GM19324 (cell line): ENCODE measurements around the gene SCUBE2.

Experiments used
- ATAC-seq: cut with Tn5 transposase; IDR thresholded peaks from one replicate; pipeline ENCODE4 v1.9.1; 2021; ENCODE audit warnings: mild to moderate bottlenecking, moderate library complexity; ENCODE audit not compliant: unreplicated experiment, low FRiP score

The SCUBE2 gene

DNA sequence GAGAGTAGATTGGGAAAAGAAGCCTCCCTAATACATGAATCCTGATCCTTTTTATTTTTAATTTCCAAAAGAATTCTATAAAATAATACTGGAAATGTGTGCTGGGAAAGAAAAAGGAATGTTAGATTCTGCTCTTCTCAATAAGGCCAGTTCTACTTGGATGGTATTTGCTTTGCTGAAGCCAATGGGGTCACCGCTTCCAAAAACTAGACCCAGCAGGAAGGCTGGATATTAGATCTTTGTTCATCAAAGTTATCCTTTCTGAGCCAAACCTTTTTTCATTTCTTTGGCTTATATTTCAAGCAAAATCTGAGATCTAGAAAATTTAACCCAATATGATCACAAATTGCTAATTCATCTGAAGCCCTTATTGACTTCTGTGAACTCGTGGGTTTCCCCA is 41.4 kb downstream of the SCUBE2 start:
- no peak for ATAC-seq

DNA sequence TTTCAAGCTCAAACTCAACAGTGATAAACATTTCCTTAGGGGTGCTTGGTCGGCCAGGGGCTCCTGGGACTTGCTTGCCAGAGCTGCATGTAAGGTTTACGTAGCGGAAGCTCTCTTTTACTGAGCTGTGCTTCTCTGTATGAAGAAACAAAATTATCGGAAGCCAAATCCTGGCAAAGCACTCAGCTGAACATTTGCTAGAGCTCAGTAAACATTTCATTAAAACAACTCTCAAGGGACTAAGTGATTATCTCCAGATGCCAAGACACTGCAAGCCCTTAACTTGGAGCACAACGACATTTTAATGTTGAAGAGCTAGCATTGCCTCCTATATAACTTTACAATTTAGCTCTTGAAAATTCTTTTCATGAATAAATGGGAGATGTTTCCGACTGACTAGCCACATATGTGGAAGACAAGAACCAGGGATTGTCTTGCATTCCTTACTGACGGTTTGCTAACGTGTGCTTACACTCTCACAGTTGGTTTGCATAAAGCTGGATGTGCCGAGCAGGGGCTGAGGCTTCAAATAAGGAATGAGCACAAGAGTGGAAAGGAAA is 43.4 kb downstream of the SCUBE2 start:
- ATAC-seq: no peak

DNA sequence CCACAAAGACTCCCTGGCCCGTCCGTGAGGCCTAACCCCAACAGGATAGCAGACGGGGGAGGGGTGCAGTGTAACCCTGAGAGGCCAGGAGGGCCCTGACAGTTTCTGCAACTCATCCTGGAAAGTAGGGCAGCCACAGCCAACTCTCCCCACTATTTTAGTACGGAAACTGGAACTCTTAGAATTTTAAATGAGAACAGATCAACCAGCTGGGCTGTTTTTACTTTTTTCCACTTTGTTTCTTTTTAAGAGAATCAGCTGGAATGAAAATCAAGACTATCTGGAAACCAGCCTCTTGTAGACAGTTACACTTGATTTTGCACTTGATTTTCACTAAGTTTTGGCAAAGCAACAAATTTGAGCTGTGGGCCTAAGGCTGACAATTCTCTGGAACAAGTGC is 44.9 kb downstream of the SCUBE2 start:
- ATAC-seq: no peak

DNA sequence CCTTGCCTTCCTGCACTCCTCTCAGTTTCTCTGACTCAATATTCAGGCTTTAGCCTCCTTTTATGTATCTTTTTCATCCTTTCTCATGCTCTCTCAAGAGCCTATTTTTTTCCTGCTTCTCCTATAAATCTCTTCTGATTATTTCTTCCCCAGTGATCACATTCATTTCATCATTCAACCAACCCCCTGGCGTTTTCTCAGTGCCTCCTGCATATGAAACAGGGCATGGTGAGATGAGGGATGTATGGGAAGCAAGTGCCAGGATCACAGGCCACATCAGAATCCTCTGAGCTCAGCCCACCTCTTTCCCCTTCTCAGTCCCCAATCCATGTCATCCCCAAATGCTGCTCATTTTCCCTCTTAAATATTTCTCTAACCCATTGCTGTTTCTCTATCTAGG is 48.9 kb downstream of the SCUBE2 start:
- ATAC-seq: no peak

GRCh38 chr11:9041747-9042146 is 49.7 kb downstream of the SCUBE2 start:
- no peak for ATAC-seq

DNA sequence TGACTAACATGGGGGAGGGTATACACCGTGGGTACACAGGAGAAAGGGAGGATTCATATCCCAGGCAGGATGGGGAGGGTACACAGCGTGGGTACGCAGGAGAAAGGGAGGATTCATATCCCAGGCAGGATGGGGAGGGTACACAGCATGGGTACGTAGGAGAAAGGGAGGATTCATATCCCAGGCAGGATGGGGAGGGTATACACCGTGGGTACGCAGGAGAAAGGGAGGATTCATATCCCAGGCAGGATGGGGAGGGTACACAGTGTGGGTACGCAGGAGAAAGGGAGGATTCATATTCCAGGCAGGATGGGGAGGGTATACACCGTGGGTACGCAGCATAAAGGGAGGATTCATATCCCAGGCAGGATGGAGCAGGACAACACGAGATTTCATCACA is 51.0 kb downstream of the SCUBE2 start:
- no peak for ATAC-seq

DNA sequence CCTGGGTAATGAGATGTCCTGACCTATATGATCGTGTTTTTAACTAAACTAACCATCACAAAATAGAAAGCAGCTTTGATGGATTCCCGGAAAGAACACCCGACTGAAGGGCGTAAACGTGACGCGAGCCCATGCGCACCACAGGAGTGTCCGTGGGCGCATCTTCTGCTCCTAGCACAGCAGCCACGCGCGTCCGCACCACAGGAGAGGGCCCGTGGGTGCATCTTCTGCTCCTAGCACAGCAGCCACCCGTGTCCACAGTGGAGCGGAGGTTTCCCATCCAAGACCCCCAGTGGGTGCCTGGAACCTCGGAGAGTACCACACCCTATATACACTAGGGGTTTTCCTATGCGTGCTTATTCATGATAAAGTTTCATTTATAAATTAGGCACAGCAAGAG is 51.5 kb downstream of the SCUBE2 start:
- ATAC-seq: no peak

GRCh38 chr11:9039198-9039597 is 52.2 kb downstream of the SCUBE2 start:
- ATAC-seq: no peak

DNA sequence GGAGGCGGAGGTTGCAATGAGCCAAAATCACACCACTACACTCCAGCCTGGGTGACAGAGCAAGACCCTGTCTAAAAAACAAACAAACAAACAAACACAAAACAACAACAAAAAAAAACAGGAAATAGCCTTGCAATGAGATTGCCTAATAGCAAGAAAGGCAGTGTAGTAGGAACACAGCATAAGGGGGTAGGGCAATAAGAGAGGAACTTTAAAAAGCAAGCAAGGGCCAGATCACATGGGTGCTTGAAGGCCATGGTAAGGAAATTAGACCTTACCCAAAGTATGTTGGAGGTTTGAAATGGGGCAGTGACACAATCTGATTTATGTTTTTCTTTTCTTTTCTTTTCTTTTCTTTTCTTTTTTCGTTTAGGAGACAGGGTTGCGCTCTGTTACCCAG is 52.9 kb downstream of the SCUBE2 start:
- no peak for ATAC-seq

DNA sequence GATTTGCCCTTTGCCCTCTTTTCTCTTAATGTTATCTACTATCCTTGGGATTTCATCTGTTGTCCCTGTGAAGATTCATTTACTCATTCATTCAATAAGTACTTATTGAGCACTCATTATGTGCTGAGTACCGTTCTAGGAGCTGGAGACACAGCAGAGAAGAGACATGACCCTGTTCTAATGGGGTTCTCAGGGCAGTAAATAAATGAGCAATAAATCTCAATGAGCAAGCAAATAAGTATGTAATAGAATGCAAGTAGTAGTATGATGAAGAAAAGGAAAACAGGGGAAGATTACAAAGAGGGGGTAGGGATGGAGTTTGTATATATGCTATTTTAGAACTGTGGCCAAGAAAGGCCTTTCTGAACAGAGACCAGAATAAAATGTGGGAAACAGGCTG is 53.4 kb downstream of the SCUBE2 start:
- no peak for ATAC-seq

DNA sequence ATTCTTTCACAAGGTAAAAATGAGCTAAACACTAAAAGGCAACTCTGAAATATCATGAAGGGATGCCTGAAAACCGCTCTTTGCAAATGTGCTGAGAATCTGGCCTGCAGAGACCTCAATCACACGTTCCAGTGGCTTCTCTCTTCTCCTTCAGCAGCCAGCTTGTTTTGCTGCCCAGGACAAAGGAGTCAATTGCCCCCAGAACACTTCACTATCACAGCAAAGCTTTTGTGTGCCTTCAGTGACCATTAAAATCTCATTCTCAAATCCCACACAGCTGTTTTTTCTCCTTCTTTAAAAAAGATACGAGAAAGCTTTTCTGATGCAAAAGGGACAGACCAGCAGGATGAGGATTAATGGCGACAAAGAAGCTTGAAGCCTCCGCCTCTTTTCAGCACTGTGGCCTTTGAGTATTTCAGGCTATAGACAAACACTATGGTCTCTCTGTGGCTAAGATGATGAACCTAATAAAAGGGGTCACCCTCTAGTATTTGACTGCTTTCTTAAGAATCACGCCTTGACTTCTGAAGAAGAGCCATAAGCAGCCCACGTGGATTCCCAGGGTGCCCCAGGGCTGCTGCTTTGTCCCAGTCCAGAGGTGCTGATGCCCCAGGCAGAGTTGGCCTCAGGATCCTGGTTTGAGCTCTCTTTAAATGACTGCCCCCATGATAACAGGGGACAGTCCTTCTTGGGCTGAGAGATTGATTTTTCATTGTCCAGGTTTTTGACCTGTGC is 54.2 kb downstream of the SCUBE2 start:
- ATAC-seq: no peak

DNA sequence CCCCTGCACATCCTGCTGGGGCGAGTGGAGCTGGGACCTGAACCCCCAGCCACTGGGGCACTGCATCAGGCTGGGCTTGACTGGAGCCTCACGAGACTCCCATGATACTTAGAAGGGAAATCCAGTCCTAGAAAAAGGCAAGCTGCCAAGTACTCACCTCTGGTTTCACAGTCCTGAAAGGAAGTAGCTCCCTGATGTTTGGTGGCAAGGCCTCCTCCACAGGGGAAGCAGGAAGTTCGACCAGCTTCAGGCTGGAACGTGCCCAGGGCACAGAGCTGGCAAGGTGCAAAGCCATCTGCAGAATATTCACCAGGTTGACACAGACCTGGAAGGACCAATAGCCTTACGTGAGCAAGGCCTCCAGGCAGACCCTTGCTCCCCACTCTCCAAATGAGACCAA is 60.8 kb downstream of the SCUBE2 start:
- no peak for ATAC-seq

DNA sequence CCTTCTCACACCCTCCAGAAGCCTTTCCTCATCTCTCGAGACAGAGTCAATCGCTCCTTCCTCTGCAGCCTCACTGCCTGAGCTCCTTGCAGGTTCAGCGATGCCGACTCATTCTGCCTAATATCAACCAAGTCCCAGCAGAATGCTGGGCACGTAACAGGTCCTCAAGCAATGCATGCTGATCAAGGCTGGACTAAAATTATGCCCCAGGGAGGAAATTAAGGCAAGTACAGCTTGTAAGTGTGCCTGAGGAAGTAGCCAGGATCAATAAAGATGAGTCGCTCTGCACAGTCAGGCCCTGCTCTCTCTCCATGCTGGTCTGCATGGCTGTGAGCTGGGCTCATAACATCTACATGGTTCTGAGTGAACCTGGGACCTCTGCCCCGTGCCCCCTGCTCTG is 62.0 kb downstream of the SCUBE2 start:
- ATAC-seq: no peak

- ATAC-seq: no peak
Measured at GRCh38 chr11:9028581-9028980, 62.8 kb downstream of the SCUBE2 start.

DNA sequence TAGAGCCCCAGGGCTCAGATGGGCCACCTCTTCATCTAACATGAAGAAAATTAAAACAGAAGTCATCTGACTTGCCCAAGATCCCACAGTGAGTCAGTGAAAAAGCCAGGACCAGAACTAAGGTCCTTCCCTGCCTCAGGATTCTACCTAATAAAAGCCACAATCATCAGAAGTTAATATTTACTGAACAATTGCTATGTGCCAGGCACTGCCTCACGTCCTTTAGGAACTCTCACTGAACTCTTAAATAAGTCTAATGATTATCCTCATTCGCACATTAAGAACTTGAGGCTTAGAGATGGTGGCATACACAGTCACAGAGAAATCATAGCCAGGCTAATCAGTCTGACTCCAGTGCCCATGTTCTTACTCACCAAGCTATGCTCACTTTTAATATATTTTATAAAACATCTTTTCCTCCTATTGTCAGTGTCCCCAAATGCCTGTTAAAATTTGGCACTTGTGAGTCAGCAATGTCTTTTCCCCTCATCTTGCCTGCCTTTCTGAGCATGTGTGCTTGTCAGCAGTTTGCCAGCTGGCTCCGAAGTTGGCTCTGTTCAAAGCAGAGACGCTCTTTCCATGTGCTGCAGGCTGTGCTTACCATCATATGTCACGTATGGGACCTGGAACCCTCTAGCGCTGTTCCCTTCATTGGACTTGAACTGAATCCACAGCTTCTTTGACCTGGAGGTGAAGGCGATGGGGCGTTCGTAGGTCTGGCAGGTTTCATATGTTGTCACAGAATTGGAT is 66.1 kb downstream of the SCUBE2 start:
- no peak for ATAC-seq

DNA sequence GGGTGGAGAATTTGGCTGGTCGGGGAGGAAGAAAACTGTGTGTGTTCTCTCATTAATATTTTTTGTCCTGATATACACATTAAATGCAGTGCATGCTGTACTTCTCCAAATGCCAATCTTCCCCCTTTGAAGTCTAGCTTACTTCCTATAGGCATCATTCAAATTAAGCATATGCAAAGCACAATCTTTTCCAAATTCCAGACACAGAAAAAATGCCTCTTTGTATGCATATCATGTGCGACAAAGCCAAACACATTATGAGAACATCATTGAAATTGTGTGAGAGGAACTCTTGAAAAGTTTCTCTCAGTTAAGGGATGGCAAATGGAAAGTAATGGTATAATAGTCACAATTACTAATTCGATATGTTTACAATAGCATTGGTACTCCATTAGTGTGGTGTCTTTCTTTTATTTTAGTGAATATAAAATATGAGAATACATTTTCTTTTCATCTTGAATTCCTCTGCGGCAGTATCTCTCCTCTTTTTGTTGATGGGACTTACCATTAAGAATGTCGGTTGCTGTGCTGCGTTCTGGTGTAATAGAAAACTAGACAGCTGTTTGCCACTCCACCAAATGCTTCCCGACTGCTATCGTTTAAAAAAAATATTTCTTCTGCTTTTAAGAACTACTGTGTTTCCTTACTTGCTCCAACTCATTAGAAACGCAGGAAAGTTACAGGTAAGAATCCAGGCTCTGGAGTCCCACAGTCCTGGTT is 68.3 kb downstream of the SCUBE2 start:
- no peak for ATAC-seq

DNA sequence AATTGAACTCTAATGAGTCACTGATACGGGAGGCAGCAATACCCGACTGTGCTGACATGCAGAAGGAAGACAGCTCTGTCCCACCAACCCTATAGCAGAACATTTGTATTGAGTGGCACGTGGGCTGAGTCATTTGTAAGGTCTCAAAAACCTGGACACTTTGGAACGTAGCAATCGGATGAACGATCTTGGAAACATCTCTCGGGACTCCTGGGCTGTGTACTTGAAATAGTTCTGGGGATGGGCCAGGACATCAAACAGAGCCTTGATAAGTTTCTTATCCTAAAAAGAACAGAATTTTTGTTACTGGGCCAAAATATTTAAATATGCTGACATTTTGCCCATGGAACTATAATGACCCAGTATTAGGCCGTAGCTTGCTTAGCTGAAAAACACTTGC is 70.5 kb downstream of the SCUBE2 start:
- no peak for ATAC-seq

DNA sequence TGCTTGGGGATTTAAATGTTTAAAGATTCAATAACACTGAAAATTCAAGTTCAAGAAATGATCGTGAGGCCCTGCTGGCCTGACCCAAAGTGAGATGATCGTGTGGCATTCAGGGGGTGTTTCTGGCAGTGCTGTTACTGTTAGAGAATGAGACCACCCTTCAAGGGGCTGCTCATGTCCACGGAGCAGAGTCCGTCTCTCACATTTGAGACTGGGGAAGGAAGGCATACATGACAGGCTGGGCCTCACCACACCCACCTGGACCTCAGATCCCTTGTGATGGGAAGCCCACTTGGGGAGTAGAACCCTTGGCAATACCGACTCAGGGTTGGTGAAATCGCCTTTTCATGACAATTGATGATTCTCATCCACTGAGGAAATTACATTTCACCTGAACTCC is 71.5 kb downstream of the SCUBE2 start:
- no peak for ATAC-seq

DNA sequence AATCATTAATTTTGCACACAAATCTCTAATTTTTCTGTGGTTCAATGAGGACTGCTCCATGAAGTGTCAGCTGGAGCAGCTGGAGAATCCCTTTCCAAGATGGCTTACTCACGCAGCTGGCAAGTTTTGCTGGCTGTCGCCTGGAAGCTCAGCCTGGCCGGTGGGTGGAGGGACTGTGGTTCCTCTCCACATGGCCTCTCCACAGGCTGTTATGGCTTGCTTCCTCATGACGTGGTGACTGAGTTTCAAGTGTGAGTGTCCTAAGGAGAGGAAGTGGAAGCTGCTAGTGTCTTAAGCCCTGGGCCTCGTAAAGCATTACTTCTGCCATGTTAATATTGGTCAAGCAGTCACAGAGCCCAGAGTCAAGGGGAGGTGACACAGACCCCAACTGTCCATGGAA is 73.6 kb downstream of the SCUBE2 start:
- ATAC-seq: no peak

DNA sequence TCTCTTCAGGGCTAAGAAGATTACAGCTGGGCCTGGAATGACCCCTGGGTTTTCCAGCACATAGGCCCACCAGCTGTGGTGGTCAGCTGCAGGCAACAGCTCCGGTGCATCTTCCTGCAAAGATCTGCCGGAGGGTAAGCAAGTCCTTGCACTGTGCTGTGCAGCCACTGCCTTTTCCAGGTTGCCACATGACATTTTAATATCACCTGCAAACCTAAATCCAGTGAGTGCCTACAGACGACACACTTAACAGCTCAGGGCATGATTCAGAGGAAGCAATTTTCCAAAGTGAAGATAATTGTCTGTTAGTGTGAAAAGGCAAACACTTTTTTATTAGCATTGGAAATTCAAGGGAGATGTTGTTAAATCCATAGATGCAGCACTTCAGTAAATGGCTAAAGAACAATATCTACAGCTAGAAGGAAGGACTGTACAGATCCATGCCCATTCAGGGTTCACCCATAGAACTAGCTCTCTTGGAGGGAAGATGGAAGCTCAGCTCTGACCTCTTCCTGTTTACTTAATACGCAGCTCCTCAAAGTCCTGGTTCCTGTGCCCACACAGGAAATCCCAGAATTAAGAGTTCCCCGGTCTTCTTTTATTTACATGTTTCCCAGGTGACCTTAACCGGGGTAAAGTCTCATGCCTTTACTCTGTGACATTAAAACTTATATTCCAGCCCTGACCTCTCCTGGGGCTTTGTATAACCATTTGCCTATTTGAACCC is 74.3 kb downstream of the SCUBE2 start:
- ATAC-seq: no peak

DNA sequence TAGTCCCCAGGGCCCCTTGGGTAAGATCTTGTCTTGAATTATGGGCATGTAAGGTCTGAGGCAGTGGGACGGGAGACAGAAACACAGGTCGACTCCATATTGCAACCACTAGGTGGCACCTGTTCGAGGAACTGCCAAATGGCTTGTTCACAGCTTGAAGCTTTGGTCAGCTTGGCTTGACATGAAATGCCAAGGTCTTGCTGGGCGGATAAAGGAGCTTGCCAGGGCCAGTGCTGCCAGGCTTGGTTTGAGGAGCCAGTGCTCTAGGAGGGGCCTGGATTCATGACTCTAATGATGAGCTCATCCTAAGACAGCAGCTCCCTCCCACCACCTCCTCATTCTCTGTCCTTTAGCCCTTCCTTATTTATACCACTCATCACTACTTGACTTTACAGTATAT is 75.7 kb downstream of the SCUBE2 start:
- ATAC-seq: no peak
